Right ventricle myocardium superior (tissue), 1 donor: ENCODE data around the gene ITPR3. TPM values are rescaled to one million over a fixed set of nuclear protein-coding genes. Genes with fewer than 3 reads are reported as not detected.
A peak's percentile ranks its signal among the peaks of the same experiment; 100 is the strongest.

Experiments used
- ATAC-seq: fragments of 200-7000 bp; cut with Tn5 transposase; one replicate; pipeline ENCODE4 v1.9.1; 2020; ENCODE audit warnings: mild to moderate bottlenecking; ENCODE audit not compliant: poor library complexity
- DNase-seq: peaks from one replicate; pipeline ENCODE4 v3.0.0-alpha.2; 2020
- intact Hi-C: fragments of 100-400 bp; cut with DNase I; formaldehyde crosslinking; loops from one replicate; pipeline ENCODE4 v1.11.2; 2022
- total RNA-seq: library from RNA; stranded (reverse); fragmentation: NEBNext Ultra II Directional; extraction: Animal tissue kit (Norgen Biotek cat#: 25700); gene quantifications from one replicate; pipeline ENCODE4 v1.2.1, GENCODE V29; 2021
- donor health status: DM: no; HTN: yes; CAD: no; lungs with severe emphysema.

Gene ITPR3
- total RNA-seq, 1 donor from 2014 or later, result 6.0 TPM

DNA sequence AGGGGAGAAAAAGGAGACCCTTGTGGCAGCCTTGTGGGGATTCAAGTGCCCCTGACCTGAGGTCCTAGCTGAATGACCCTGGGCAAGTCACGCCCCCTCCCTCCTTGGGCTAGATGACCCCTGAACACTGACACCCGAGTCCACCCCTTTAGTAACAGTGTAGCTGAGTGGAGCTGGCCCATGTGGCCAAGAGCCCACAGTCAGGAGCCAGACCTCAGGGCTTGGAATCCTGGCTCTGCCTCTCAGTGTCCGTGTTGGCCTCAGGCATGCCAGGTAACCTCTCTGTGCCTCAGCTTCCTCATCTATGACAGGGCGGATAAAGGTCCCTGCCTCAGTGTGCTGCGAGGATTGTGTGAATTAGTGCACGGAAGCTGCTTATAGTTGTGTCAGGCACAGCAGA lies 111.3 kb downstream of the ITPR3 start:
- intact Hi-C loops, result no loop called here
- DNase-seq (no peak), ATAC-seq (no peak)

DNA sequence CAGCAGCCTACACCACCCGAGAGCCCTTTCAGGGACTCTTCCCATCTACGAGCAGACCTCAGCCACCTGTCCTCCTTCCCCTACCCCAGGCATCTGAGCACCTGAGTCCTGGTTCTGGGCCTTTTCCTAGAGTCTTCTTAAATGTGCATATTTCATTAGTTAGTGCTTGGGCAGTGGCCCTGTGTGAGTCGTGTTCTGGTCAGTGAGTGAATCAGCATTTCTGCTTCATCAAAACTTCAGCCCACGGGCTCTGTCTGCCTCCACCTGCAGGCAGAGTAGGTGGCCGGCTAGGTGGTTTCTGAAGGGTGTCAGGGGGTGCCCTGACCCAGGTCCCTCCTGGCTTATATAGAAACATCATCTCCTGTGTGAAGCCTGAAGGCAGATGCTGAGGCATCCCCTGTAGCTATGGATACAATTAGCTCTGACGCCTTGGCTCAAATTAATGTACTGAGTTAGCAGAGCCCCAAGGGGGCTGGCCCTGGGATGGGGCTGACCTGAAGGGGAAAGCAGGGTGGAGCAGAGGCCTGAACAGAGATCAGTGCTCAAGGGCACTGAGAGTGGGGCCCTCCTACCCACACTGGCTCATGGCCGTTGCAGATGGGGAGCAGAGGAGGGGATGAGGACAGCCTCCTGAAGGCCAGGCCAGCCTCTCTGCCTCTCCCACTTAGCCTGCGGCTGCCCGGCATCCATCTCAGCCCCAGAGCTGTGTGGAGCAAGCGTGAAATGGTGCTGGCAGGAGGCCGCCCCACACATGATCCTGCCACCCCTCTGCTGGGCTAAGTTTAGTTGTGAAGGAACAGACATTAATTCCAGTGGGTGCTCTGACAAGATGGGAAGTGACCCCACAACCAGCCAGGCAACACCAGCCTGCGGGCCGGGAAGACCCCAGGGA lies 111.9 kb downstream of the ITPR3 start:
- intact Hi-C loops, result no loop called here
- ATAC-seq (no peak), DNase-seq (no peak)

DNA sequence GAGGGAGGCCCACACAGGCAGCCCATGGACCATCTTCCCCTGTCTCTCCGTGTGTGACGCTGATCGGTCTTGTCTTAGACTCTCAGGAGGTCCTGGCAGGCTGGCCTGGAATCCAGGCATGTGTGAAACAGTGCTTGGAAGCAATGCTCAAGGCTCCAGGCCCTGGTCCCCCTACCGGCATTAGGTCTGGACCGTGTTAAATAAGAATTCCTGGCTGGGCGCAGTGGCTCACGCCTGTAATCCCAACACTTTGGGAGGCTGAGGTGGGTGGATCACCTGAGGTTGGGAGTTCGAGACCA lies 112.5 kb downstream of the ITPR3 start:
- ATAC-seq, result no peak
- DNase-seq, result peak; percentile 29
- intact Hi-C loops, result no loop called here

DNA sequence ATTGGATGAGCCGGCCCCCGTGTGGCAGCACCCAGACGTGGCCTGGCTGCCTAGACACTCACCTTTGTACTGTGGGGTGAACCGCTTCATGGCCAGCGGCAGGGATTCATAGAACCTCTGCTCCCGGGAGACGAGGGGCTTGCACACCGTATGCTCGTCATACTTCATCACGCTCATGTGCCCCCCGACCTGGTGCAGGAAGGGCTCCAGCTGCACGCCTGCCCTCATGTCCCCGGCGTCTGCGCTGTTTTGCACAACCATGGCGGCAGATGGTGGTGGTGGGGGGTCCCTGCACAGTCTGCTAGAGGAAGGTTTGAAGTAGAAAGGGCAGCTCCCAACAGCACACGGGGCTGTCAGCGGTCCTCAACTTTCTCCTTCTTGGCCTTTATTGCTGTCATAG lies 114.1 kb downstream of the ITPR3 start:
- ATAC-seq (no peak), DNase-seq (peak; percentile 24)
- intact Hi-C loops, result no loop called here

DNA sequence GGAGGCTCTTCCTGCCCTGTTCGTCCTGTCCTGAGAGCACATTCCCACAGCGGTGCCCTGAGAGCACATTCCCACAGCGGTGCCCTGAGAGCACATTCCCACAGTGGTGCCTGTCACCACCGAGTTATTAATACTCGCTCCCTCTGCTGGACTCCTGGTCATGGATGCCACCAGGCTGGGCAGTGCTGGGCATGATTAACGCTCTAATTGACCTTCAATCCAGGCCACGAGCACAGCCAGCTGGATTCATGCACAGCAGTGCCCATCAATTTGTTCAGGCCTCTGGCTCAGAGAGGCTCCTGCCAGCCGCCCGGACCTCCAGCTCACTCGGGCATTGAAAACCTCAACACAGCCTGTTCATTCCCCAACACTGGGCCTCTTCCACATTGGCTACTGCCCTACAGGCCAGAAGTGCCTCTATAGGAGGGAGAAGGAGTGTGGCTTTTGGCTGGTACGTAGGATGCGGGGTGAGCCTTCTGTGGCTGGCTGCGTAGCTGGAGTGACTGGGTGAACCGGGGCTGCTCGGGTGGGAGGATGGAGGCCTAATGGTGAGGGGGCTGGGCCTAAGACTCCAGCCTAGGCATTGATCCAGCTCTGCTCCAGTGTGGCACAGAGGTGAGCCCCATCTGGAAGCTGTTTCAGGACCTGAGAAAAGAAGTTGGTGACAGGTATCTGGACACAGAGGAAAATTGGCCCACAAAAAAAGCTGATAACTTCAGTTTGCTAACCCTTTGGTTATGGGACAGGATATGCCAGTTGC lies 116.3 kb downstream of the ITPR3 start:
- ATAC-seq, result peak; percentile 75
- intact Hi-C loops, result no loop called here
- peak; percentile 72 for DNase-seq

DNA sequence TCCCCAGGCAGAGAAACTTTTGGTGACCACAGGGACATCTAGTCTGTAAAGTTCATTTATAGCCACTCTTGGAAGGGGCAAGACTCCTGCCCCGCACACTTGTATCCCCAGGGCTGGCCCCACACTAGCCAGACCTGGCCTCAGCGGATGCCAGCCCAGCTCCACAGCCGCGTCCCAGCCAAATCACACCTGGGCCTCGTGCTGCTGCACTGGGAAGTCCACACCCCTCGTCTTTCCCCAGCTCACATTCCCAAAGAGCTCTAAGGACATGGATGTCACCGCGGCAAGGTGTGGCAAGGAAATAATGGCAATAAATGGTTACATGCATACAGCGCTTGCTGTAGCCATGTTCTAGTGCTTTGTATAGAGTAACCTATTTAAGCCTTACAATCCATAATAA lies 117.0 kb downstream of the ITPR3 start:
- intact Hi-C loops, result no loop called here
- peak; percentile 31 for ATAC-seq
- DNase-seq, result peak; percentile 42

DNA sequence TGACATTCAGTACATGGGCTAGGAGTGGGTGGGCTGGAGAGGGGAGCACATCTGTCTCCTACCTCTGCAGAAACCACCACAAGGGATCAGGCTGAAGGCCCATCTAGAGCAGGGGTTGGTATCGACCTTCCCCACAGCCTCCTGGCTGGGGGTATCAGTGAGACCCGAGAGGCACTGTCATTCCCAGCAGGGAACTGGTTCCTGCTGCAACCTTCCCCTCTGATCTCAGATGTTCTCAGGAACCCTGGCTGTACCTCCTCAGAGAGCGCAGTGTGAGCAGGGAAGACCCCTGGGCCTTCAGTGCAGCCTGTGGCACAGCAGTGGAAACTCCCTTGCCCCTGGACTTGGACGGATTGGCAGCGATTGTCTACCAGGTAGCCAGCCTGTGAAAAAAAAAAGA lies 117.8 kb downstream of the ITPR3 start:
- ATAC-seq (no peak), DNase-seq (no peak)
- intact Hi-C loops, result no loop called here

DNA sequence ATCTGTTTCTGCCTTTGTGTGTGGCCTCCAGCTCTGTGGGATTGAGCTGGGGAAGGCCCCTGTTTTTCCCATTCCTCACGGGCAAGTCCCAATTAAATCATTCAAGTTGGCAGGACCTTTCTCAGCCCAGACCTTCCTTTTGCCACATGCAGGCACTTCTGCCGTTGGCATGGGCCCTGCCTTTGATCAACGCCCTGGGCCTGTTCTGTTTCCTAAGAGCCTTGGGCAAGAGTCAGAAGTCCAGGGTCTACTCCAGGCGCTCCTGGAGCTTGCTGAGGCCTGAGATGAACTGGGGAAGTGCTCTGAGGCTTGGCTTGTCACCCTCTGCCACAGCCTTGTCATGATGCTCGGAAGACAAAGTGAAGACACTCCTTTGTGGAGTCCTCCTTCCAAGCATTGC lies 118.4 kb downstream of the ITPR3 start:
- no peak for DNase-seq
- no peak for ATAC-seq
- intact Hi-C loops, result no loop called here

DNA sequence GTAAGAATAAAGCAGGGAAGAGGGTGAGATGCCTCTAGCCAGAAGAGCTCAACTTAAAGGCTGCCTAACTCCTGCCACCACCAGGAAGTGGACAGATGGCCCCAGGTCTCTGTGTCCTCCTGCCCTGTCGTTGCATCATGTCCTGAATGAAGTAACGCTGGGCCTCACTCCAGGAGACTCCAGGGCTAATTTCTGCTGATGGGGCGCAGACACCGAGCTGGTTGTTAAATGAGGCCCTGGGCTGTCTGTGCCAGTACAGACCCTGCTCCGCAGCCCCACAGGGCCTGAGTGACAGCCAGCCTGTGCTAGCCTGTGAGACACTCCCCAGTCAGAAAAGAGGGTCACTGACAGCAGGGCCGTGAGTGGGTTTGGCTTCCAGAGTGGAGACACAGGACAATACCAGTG lies 119.1 kb downstream of the ITPR3 start:
- intact Hi-C loops, result no loop called here
- ATAC-seq (peak; percentile 23), DNase-seq (peak; percentile 76)

DNA sequence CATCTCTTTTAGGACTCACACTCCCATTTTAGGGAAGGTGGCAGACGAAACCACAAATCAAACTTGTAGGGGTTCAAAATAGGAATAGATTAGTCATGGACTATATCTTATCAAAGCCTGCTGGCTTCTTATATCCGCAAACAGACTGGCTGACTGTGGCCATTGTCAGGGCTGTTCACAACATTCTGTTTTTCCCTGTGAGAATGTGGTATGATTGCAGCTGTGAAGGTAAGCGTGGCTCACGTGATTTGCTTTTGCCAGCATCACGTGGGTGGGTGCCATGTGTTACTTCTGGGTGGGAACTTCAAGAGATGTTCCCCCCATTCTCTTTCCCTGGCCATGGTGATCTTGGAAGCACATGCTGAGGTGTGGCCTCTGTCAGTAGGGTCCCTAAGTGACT lies 119.7 kb downstream of the ITPR3 start:
- intact Hi-C loops, result no loop called here
- DNase-seq (no peak), ATAC-seq (no peak)

DNA sequence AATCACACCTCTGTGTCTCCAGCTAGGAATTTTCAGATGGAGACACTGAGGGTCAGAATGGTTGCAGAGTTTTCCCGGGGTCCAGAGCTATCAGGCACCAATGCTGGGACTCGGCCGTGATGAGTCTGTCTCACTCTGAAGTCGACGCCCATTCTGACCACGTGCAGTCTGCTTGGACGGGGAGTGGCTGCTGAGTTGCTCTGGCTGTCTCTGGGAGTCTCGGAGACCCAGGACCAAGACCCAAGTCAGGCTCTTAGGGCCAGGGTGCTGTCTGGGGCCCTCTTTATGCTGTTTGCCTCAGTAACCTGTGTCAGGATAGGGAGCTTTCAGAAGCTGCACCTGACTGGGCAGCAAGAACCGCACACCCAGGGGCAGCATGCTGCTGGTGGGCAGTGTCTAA lies 121.0 kb downstream of the ITPR3 start:
- DNase-seq (peak; percentile 35), ATAC-seq (no peak)
- intact Hi-C loops, result no loop called here

DNA sequence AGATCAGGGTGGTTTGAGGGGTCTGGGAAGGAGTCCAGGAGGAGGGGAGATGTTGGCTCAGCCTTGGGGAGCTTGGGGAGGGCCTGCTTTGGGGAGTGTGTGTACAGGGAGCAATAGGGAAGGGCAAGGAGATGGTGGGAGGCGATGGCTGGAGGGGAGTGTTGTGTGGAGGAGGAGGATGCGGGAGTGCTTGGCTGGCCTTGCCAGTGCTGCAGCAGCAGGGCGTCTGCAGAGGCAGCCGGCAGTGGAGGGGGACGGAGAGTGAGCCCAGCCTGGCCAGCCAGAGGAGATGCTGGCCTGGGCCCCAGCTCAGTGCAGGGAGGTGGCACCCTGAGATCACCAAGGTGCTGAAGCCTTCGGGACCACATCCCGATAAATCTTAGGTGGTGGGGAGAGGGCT lies 121.7 kb downstream of the ITPR3 start:
- DNase-seq (peak; percentile 40), ATAC-seq (no peak)
- intact Hi-C loops, result no loop called here

DNA sequence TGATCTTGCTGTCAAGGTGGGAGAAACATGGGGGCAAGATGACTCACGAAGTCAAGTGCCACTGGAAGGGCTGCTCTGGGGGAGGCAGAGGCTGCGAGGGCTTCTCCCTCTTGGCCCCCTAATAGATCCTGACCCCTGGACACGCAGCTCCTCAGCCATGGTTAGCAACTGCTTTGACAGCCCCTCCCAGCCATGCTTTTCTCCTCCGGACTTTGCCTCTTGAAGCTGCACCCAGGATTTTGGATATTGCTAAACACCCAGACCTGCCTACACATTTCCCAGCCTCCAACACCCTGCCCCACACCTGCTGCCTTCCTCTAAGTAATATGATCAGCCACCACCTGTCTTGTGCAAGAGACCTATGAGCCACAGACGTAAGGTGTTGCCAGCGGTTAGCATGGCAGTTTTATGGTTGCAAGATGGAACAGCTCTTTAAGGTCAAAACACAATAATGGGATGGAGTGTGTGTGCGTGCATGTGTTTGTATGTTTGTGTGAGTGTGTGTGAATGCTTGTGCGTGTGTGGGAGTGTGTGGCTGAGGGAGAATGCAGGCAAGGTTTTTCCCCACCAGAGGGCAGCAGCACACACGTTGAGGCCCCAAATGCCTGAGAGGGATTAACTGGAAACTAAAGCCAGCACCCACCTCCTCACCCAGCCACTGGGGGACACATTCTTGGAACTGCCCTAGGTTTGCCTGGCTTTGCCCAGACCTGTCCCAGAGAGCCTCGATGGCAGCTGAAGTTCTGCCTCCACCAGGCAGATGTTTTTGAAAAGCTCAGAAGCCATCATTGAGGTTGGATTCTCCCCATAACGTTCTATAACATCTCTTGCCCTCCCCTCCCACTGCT lies 123.1 kb downstream of the ITPR3 start:
- peak; percentile 78 for DNase-seq
- ATAC-seq, result peak; percentile 46
- intact Hi-C loops, result no loop called here

DNA sequence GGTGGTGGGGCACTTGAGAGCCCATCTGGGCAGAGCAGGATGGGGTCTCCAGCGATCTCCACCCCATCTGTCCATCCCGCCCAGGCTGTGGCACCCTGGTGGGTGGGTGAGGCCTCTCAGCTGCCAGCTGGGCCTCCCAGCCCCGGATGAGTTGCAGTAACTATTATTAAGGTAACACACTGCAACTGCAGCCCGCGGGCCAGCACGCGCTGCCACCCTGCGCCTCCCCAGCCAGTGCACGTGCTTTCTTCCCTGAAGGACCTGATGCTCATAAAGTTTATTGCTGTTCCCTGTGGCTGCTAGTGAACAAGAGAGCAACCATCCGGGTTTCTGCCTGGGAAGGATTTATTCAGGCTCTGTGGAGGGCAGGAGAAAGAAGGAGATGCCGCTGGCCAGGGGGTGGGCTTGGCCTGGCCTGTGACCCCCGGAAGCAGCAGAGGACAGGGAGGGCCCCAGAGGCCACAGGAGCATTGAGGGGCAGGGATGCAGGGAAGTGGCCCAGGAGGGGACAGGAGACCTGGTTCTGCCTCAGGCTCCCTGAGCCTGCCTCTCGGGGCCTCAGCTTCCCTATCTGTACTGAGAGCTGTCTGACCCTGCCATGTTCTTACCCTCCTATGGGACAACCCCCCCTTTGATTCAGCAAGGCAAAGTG lies 123.9 kb downstream of the ITPR3 start:
- intact Hi-C loops, result no loop called here
- DNase-seq, result no peak
- peak; percentile 10 for ATAC-seq

DNA sequence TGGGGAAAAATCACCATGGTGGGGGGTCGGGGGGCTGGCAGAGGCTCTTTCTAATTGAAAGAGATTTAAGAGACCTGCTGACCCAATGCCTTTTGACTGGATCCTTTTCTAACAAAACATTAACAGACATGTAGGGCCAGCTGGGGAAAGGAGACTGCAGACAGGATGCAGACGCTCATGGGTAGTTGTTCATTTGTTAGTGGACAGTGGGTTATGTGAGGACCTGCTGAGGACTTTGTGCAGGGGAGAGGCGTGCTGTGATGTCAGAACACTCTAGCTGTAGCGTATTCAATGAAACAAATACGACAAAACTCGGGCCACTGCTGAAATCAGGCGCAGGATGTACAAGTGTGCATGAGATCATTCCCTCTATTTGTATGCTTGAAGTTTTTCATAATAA lies 124.4 kb downstream of the ITPR3 start:
- intact Hi-C loops, result no loop called here
- ATAC-seq (no peak), DNase-seq (no peak)
